CD14-positive monocyte (primary cell): ENCODE measurements around the gene RNF157. TPM values are rescaled to one million over a fixed set of nuclear protein-coding genes. Genes with fewer than 3 reads are reported as not detected.
A peak's percentile ranks its signal among the peaks of the same experiment; 100 is the strongest.

ENCODE experiments used
- DNase-seq, 3 donors: peaks; one replicate each; pipeline ENCODE4 v3.0.0-alpha.2; 2011 to 2022
- H2AFZ ChIP-seq: 2 replicates; pipeline ENCODE4 v1.6.0; 2012; ENCODE audit warnings: mild to moderate bottlenecking, low read depth, low read length, inconsistent platforms; ENCODE audit not compliant: insufficient read depth, poor library complexity, severe bottlenecking
- H3K27ac ChIP-seq, 2 donors: 1 replicate in 1 of 2; 2 replicates in 1 of 2; pipeline ENCODE4 v1.5.1; 2012 to 2013; ENCODE audit warnings: low read length in 2 of 2, control low read depth in 1 of 2, inconsistent platforms in 1 of 2, low read depth in 1 of 2, mild to moderate bottlenecking in 1 of 2
- H3K27me3 ChIP-seq, 2 donors: one replicate each; pipeline versions ENCODE4 v1.6.0 to v1.6.1; 2011 to 2013; ENCODE audit warnings: low read length in 2 of 2; ENCODE audit not compliant: control insufficient read depth in 2 of 2, insufficient read depth in 2 of 2
- H3K36me3 ChIP-seq, 2 donors: replicated peaks in 1 of 2; 1 replicate in 1 of 2; 2 replicates in 1 of 2; pipeline versions ENCODE4 v1.5.1 to v1.6.1; 2012 to 2013; ENCODE audit warnings: low read length in 2 of 2, control low read depth in 1 of 2, inconsistent platforms in 1 of 2, mild to moderate bottlenecking in 1 of 2; ENCODE audit not compliant: insufficient read depth in 2 of 2, control insufficient read depth in 1 of 2
- H3K4me1 ChIP-seq, 2 donors: 1 replicate in 1 of 2; 2 replicates in 1 of 2; pipeline versions ENCODE4 v1.5.1 to v1.6.1; 2012 to 2013; ENCODE audit warnings: low read length in 2 of 2, control low read depth in 1 of 2, inconsistent platforms in 1 of 2, mild to moderate bottlenecking in 1 of 2, moderate library complexity in 1 of 2; ENCODE audit not compliant: insufficient read depth in 2 of 2, control insufficient read depth in 1 of 2
- H3K4me2 ChIP-seq: replicated peaks from 2 replicates; pipeline ENCODE3; 2012; ENCODE audit warnings: low read length, moderate library complexity, mild to moderate bottlenecking; ENCODE audit not compliant: poor library complexity, severe bottlenecking; ENCODE audit errors: extremely low read depth
- H3K4me3 ChIP-seq, 3 experiments: fragments of 200-600 bp in 1 of 3; sonication (generic) in 1 of 3; replicated peaks in 1 of 3; 1 replicate in 2 of 3; 2 replicates in 1 of 3; pipeline ENCODE4 v1.5.1; 2011 to 2013; ENCODE audit warnings: low read length in 3 of 3, mild to moderate bottlenecking in 3 of 3, control low read depth in 2 of 3, low read depth in 2 of 3, inconsistent platforms in 1 of 3, moderate library complexity in 1 of 3
- H3K79me2 ChIP-seq: 2 replicates; pipeline ENCODE4 v1.6.0; 2012; ENCODE audit warnings: mild to moderate bottlenecking, control low read depth, inconsistent platforms, low read length, moderate library complexity; ENCODE audit not compliant: insufficient read depth
- H3K9ac ChIP-seq: 2 replicates; pipeline ENCODE4 v1.6.0; 2017; ENCODE audit warnings: low read length, mild to moderate bottlenecking; ENCODE audit not compliant: insufficient read depth, poor library complexity, severe bottlenecking
- H3K9me3 ChIP-seq, 2 donors: replicated peaks in 1 of 2; 1 replicate in 1 of 2; 2 replicates in 1 of 2; pipeline versions ENCODE4 v1.5.1 to v1.6.1; 2012 to 2013; ENCODE audit warnings: low read length in 2 of 2, control low read depth in 1 of 2; ENCODE audit not compliant: control insufficient read depth in 1 of 2, insufficient read depth in 1 of 2
- H4K20me1 ChIP-seq: 2 replicates; pipeline ENCODE4 v1.6.0; 2012; ENCODE audit warnings: mild to moderate bottlenecking, low read length, control low read depth, moderate library complexity; ENCODE audit not compliant: insufficient read depth
- H3K27ac Mint-ChIP-seq, 7 donors: one replicate each; pipeline ENCODE4 v1.8.0; 2020; ENCODE audit warnings: mild to moderate bottlenecking in 7 of 7, mixed read lengths in 7 of 7, moderate library complexity in 6 of 7, inconsistent platforms in 2 of 7
- H3K27me3 Mint-ChIP-seq, 3 donors: one replicate each; pipeline ENCODE4 v1.8.0; 2021 to 2022; ENCODE audit warnings: low read depth in 3 of 3, mild to moderate bottlenecking in 3 of 3, mixed read lengths in 3 of 3, moderate library complexity in 3 of 3, inconsistent platforms in 1 of 3
- H3K36me3 Mint-ChIP-seq, 2 donors: one replicate each; pipeline ENCODE4 v1.8.0; 2020; ENCODE audit warnings: mixed read lengths in 2 of 2, inconsistent platforms in 1 of 2, mild to moderate bottlenecking in 1 of 2
- H3K4me1 Mint-ChIP-seq: one replicate; pipeline ENCODE4 v1.8.0; 2020; ENCODE audit warnings: mild to moderate bottlenecking, mixed read lengths
- H3K4me3 Mint-ChIP-seq, 2 donors: one replicate each; pipeline ENCODE4 v1.8.0; 2020; ENCODE audit warnings: mild to moderate bottlenecking in 2 of 2, mixed read lengths in 2 of 2, moderate library complexity in 1 of 2
- H3K9me3 Mint-ChIP-seq, 7 donors: one replicate each; pipeline ENCODE4 v1.8.0; 2020 to 2022; ENCODE audit warnings: mixed read lengths in 7 of 7, mild to moderate bottlenecking in 6 of 7, moderate library complexity in 6 of 7, inconsistent platforms in 2 of 7
- WGBS: methylation state at CpG from one replicate; pipeline ENCODE4 v1.1.5; 2013; ENCODE audit warnings: missing lambda C conversion rate; ENCODE audit not compliant: insufficient coverage; 5-methylcytosine and 5-hydroxymethylcytosine counted together
- intact Hi-C, 2 donors: fragments of 100-400 bp; cut with micrococcal nuclease; formaldehyde crosslinking; loops; one replicate each; pipeline versions ENCODE4 v1.15.0 to v1.15.1; 2023
- polyA plus RNA-seq, 3 donors: library from polyadenylated mRNA; depleted of rRNA in 1 of 3; unstranded in 2 of 3; stranded (reverse) in 1 of 3; fragments of 300-500 nt in 2 of 3; fragments of >200 nt in 1 of 3; fragmentation: Illumina TruSeq in 2 of 3; gene quantifications; 1 replicate in 2 of 3; 2 replicates in 1 of 3; pipeline ENCODE4 v1.2.3, GENCODE V29; 2012 to 2021
- TF ChIP-seq, protein P1 (sequence below): fragments of 200-600 bp; IDR thresholded peaks from one replicate; pipeline ENCODE4 v1.8.0; 2022; ENCODE audit warnings: antibody characterized with exemption, mild to moderate bottlenecking

RNF157 gene
- polyA plus RNA-seq, 3 donors, result 0.03 TPM; not detected in 2

GRCh38 chr17:76238847-76239537, 1.3 kb downstream of the RNF157 start:
- H3K27me3 ChIP-seq, result peaks cover 54 to 75% of the 10 kb centered on the region in 2 donors
- H3K27me3 Mint-ChIP-seq, result peaks cover 54 to 72% (median 66%) of the 10 kb centered on the region in 3 donors
- H3K27ac Mint-ChIP-seq, result no peak overlapping the region
- DNase-seq, result no peak
- peaks cover 11 to 13% of the 10 kb centered on the region in 2 donors for H3K4me1 ChIP-seq
- intact Hi-C loops, result no loop called here
- no peak overlapping the region for H3K4me2 ChIP-seq
- no peaks in the 10 kb centered on the region for H4K20me1 ChIP-seq
- peak overlapping the region; percentile 34 to 73 for H3K4me3 Mint-ChIP-seq
- no peak overlapping the region for H2AFZ ChIP-seq
- H3K9me3 Mint-ChIP-seq, result peaks cover 0 to 17% (median 5%) of the 10 kb centered on the region in 7 donors
- TF ChIP-seq, protein P1, sequence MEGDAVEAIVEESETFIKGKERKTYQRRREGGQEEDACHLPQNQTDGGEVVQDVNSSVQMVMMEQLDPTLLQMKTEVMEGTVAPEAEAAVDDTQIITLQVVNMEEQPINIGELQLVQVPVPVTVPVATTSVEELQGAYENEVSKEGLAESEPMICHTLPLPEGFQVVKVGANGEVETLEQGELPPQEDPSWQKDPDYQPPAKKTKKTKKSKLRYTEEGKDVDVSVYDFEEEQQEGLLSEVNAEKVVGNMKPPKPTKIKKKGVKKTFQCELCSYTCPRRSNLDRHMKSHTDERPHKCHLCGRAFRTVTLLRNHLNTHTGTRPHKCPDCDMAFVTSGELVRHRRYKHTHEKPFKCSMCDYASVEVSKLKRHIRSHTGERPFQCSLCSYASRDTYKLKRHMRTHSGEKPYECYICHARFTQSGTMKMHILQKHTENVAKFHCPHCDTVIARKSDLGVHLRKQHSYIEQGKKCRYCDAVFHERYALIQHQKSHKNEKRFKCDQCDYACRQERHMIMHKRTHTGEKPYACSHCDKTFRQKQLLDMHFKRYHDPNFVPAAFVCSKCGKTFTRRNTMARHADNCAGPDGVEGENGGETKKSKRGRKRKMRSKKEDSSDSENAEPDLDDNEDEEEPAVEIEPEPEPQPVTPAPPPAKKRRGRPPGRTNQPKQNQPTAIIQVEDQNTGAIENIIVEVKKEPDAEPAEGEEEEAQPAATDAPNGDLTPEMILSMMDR, result no peak
- H3K9ac ChIP-seq, result no peak overlapping the region
- H3K79me2 ChIP-seq, result no peaks in the 10 kb centered on the region
- WGBS, result 90% methylated on average over 3 of the region's 11 CpGs
- H3K36me3 ChIP-seq, result no peaks in the 10 kb centered on the region
- H3K9me3 ChIP-seq, result no peaks in the 10 kb centered on the region
- no peak overlapping the region for H3K4me3 ChIP-seq
- H3K36me3 Mint-ChIP-seq, result peaks cover 3 to 11% of the 10 kb centered on the region in 2 donors
- peaks cover 17% of the 10 kb centered on the region for H3K4me1 Mint-ChIP-seq
- H3K27ac ChIP-seq, result no peak overlapping the region

GRCh38 chr17:76237859-76238313, 2.4 kb downstream of the RNF157 start:
- Histone ChIP-seq H3K27me3 (peaks cover 48 to 64% of the 10 kb centered on the region in 2 donors), H3K4me3 (no peak overlapping the region), H3K36me3 (no peaks in the 10 kb centered on the region), H4K20me1 (no peaks in the 10 kb centered on the region), H3K4me1 (peaks cover 11 to 13% of the 10 kb centered on the region in 2 donors), H3K79me2 (no peaks in the 10 kb centered on the region), H3K9me3 (no peaks in the 10 kb centered on the region), H3K27ac (no peak overlapping the region), H2AFZ (no peak overlapping the region), H3K4me2 (no peak overlapping the region), H3K9ac (no peak overlapping the region)
- DNase-seq, result peak in 1 of 3 donors; percentile 25
- Mint-ChIP-seq H3K27me3 (peaks cover 45 to 66% (median 59%) of the 10 kb centered on the region in 3 donors), H3K27ac (no peak overlapping the region), H3K36me3 (peaks cover 3 to 8% of the 10 kb centered on the region in 2 donors), H3K4me1 (peaks cover 13% of the 10 kb centered on the region), H3K4me3 (peak overlapping the region in 1 of 2 donors; percentile 73), H3K9me3 (peaks cover 0 to 15% (median 5%) of the 10 kb centered on the region in 7 donors)
- 88% methylated on average over 4 of the region's 7 CpGs for WGBS
- intact Hi-C loops, result no loop called here
- TF ChIP-seq, protein P1, result no peak
